Measurements from ENCODE around the gene RNU5D-1. TPM values are rescaled to one million over a fixed set of nuclear protein-coding genes. Genes with fewer than 3 reads are reported as not detected.

The RNU5D-1 gene
- total and polyA plus RNA-seq, 2 of the 13 experiments (the other 11 are each of a cell fraction or from before 2014, with no cell fraction given), result 165 TPM; not detected in 1

DNA sequence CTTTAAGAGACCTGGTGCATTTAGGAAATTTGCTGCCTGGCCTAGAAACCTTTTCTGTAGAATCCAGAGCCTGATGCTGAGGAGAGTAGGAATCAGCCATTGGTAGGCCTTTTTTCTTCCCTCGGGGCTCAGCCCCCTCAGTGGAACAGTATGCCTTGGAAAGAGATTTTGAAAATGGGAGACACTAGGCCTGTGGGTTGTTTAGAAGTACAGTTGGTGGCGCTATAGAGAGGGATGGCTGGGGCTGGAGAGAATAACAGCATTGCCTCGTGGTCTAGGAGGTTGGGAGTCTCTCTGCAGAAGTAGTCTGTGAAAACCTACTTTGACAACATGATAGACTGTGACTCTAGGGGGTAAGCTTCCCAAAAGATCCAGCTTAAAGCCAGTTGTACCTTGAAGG, 16.9 kb upstream of the RNU5D-1 start:
- Histone ChIP-seq H3K27ac (ENCODE audit: extremely low read length, insufficient read depth, low read length) (no peak overlapping the region), H3K4me3 (replicated peaks in 1 of 3; ENCODE audit: insufficient read depth in 1 of 3, low read depth in 2 of 3, low read length in 3 of 3) (no peak overlapping the region), H3K9me3 (ENCODE audit: low read length) (no peaks in the 10 kb centered on the region), H3K4me2 (ENCODE audit: low read depth, low read length) (no peak overlapping the region), H3K27me3 (ENCODE audit: control insufficient read depth in 1 of 2, insufficient read depth in 2 of 2, low read length in 2 of 2) (no peaks in the 10 kb centered on the region), H2AFZ (ENCODE audit: low read length) (no peak overlapping the region), H3K36me3 (replicated peaks in 1 of 2; ENCODE audit: control insufficient read depth in 1 of 2, insufficient read depth in 2 of 2, low read length in 2 of 2) (peaks cover 31 to 57% of the 10 kb centered on the region in 2 experiments), H3K4me1 (ENCODE audit: insufficient read depth, low read length) (peaks cover 14% of the 10 kb centered on the region), H3K9ac (ENCODE audit: insufficient read depth, low read depth, low read length) (no peak overlapping the region), H3K79me2 (ENCODE audit: insufficient read depth, low read length) (peaks cover 19% of the 10 kb centered on the region), H4K20me1 (ENCODE audit: insufficient read depth, low read length) (no peaks in the 10 kb centered on the region)
- no TSS peak for BruUV-seq (replicated peaks)
- in situ Hi-C loops (cut with HindIII; ENCODE audit: extremely low pct_ligation_motif_present, low pct_unique_long_range_greater_than_20kb) (no loop called here), intact Hi-C loops (cut with micrococcal nuclease; ENCODE audit: unreplicated experiment) (no loop called here)
- DNase-seq (ENCODE audit: low spot score) (no peak), FAIRE-seq (no peak), ATAC-seq (no peak; the same call in 2 of the 3 replicates)
- CTCF ChIA-PET (ENCODE audit: low intra/inter-chr PET ratio, low total read pairs), result no interaction called here
- POLR2A ChIA-PET, result interaction anchor here (1.8 kb wide), 1 partner anchor 28 kb away, joined by 8 read pairs; the partner anchor contains the start of gene RPS8
- no peak for TF ChIP-seq DBP (CRISPR knock-in tag; IDR thresholded peaks at IDR 0.05; ENCODE audit: not compliant biosample characterization)
- no peak for TF ChIP-seq ZNF577 (CRISPR knock-in tag; IDR thresholded peaks at IDR 0.05; ENCODE audit: borderline replicate concordance, low read depth)
- no peak for TF ChIP-seq ZNF619 (CRISPR knock-in tag; IDR thresholded peaks at IDR 0.05)
- no peak for TF ChIP-seq ZNF468 (CRISPR knock-in tag; IDR thresholded peaks at IDR 0.05)
- WGBS (ENCODE audit: low lambda C conversion rate), result 97% methylated on average over 3 of the region's 3 CpGs

GRCh38 chr1:44743211-44743610, 12.2 kb upstream of the RNU5D-1 start:
- Histone ChIP-seq H2AFZ (ENCODE audit: low read length) (no peak overlapping the region), H3K27me3 (ENCODE audit: control insufficient read depth in 1 of 2, insufficient read depth in 2 of 2, low read length in 2 of 2) (no peaks in the 10 kb centered on the region; a peak in 1 of 5 replicates), H3K27ac (ENCODE audit: extremely low read length, insufficient read depth, low read length) (no peak overlapping the region), H3K9ac (ENCODE audit: insufficient read depth, low read depth, low read length) (peak overlapping the region; percentile 29; the same call in 1 of the 2 replicates), H3K79me2 (ENCODE audit: insufficient read depth, low read length) (peaks cover 42% of the 10 kb centered on the region), H3K9me3 (ENCODE audit: low read length) (no peaks in the 10 kb centered on the region), H3K4me3 (replicated peaks in 1 of 3; ENCODE audit: insufficient read depth in 1 of 3, low read depth in 2 of 3, low read length in 3 of 3) (no peak overlapping the region), H3K36me3 (replicated peaks in 1 of 2; ENCODE audit: control insufficient read depth in 1 of 2, insufficient read depth in 2 of 2, low read length in 2 of 2) (peaks cover 17 to 36% of the 10 kb centered on the region in 2 experiments), H3K4me2 (ENCODE audit: low read depth, low read length) (peak overlapping the region; percentile 42), H3K4me1 (ENCODE audit: insufficient read depth, low read length) (peaks cover 45% of the 10 kb centered on the region), H4K20me1 (ENCODE audit: insufficient read depth, low read length) (no peaks in the 10 kb centered on the region)
- no TSS peak for BruUV-seq (replicated peaks)
- POLR2A ChIA-PET, result interaction anchor here (1.7 to 2.1 kb wide), 3 partner anchors 12 to 32 kb away, joined by 7 to 8 read pairs (median 7); partner anchors contain the start of genes RNU5D-1 and RPS8
- intact Hi-C loops (cut with micrococcal nuclease; ENCODE audit: unreplicated experiment) (no loop called here), in situ Hi-C loops (cut with HindIII; ENCODE audit: extremely low pct_ligation_motif_present, low pct_unique_long_range_greater_than_20kb) (no loop called here)
- DNase-seq (ENCODE audit: low spot score) (no peak), FAIRE-seq (no peak), ATAC-seq (no peak)
- CTCF ChIA-PET (ENCODE audit: low intra/inter-chr PET ratio, low total read pairs), result no interaction called here
- 100% methylated on average over 1 of the region's 1 CpG for WGBS (ENCODE audit: low lambda C conversion rate)
- TF ChIP-seq ZBTB42 (CRISPR knock-in tag; IDR thresholded peaks at IDR 0.05), result no peak
- no peak for TF ChIP-seq KAT7 (CRISPR knock-in tag; IDR thresholded peaks at IDR 0.05; ENCODE audit: borderline replicate concordance)
- no peak for TF ChIP-seq HBP1 (CRISPR knock-in tag; IDR thresholded peaks at IDR 0.05; ENCODE audit: low read depth)
- TF ChIP-seq ZNF350 (CRISPR knock-in tag; IDR thresholded peaks at IDR 0.05; ENCODE audit: borderline replicate concordance, low read depth), result no peak
- TF ChIP-seq ZNF225 (CRISPR knock-in tag; IDR thresholded peaks at IDR 0.05), result no peak
- TF ChIP-seq ZNF512B (CRISPR knock-in tag; IDR thresholded peaks at IDR 0.05; ENCODE audit: borderline replicate concordance), result no peak
- TF ChIP-seq, protein P1, sequence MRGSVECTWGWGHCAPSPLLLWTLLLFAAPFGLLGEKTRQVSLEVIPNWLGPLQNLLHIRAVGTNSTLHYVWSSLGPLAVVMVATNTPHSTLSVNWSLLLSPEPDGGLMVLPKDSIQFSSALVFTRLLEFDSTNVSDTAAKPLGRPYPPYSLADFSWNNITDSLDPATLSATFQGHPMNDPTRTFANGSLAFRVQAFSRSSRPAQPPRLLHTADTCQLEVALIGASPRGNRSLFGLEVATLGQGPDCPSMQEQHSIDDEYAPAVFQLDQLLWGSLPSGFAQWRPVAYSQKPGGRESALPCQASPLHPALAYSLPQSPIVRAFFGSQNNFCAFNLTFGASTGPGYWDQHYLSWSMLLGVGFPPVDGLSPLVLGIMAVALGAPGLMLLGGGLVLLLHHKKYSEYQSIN (CRISPR knock-in tag; IDR thresholded peaks at IDR 0.05; ENCODE audit: borderline replicate concordance), result no peak
- TF ChIP-seq ZKSCAN8 (CRISPR knock-in tag; IDR thresholded peaks at IDR 0.05; ENCODE audit: borderline replicate concordance), result no peak

Measured in HepG2 (cell line).